HG03442 (cell line): ENCODE results near the gene ARNT2.

Experiments
- ATAC-seq: cut with Tn5 transposase; IDR thresholded peaks from one replicate; pipeline ENCODE4 v1.9.1; 2021; ENCODE audit warnings: mild to moderate bottlenecking, moderate library complexity; ENCODE audit not compliant: unreplicated experiment

ARNT2 gene

GRCh38 chr15:80568876-80569605, 164.9 kb downstream of the ARNT2 start:
- ATAC-seq, result no peak

- no peak for ATAC-seq
These were observed 165.5 kb downstream of the ARNT2 start for GRCh38 chr15:80569656-80570055.

- no peak for ATAC-seq
These were observed 166.4 kb downstream of the ARNT2 start for GRCh38 chr15:80570553-80570952.

DNA sequence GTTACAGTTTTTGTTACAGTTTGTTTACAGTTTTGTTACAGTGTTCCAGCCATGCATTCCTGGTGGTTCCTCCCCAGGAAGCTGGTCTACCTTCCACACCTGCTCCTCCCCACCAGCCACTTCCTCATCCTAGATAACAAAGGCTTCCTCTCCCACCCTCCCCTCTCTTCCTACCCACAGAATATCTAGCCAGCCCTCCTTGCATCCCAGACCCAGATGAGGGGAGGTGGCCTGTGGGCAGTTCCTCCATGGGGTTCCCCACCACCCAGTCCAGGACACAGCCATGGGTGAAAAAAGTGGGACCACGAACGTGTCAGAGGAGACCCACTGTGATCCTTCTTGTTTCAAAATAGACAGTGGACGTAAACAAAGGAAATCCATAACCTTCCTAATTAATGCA, 168.2 kb downstream of the ARNT2 start:
- no peak for ATAC-seq

GRCh38 chr15:80573606-80574005, 169.4 kb downstream of the ARNT2 start:
- no peak for ATAC-seq

GRCh38 chr15:80574590-80574989, 170.4 kb downstream of the ARNT2 start:
- ATAC-seq, result no peak

GRCh38 chr15:80576519-80577090, 172.4 kb downstream of the ARNT2 start:
- ATAC-seq, result no peak

DNA sequence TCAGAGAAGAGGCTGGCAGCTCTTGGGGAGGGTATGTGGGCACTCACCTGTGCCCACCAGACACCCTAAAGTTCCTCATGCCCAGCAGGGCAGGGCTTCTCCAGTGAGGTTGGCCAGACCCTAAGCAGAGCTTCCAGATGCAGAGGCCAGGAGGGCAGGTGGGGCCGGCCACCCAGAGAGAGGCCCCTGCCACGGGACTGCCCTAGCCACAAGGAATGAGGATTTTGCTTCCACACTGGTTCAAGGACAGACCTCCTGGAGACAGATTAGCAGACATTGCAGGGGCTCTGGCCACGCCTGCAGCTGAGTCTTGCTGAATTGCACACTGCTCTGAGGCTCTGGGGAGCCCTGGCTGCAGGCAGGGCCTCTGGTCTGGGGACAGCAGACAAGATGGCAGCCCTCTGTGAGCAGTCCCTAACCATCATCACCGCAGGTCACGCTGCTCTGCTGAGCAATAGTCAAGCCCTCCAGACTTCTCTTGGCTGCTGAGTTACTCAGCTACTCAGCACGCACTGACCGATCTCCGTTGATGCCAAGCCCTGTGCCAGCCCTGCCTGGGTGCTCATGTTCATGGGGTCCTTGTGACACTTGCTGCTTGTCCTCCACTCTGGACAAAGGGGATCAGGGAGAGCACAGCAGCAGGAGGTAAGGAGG, 173.5 kb downstream of the ARNT2 start:
- ATAC-seq, result no peak

DNA sequence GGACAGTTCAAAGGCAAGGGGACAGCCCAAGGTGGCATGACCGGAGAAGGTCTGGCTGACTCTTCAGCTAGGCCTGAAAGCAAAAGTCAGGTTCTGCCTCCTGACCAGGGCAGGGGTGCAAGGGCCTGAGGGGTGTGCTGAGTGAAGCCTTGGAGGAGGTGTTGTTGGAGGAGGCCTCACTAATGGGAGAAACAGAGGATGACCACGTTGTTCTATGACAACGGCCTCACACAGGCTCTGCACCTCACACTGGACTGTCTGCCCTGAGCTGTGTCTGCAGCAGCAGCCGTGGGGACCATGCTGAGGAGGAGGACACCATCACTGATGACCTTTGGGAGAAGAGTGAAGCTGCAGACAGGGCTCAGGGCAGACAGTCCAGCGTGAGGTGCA, 174.0 kb downstream of the ARNT2 start:
- no peak for ATAC-seq

DNA sequence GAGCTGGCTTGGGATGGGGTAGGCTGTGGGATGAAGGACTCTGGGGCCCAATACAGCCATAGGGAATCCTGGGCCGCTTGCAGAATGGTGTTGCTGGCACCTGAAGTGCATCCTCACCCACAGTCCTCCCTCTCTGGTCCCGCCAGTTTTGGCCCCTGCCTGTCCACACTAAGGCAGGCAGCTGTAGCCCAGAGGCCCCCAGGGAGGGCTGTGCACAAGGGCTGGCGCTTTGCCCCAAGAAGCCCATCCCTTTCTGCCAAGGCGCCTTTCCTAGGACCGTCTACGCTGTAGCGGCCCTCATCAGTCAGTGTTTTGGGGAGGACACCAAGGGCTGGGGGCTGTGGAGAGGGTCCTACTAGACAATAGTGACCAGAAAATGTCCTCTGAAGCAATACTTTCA, 174.7 kb downstream of the ARNT2 start:
- no peak for ATAC-seq

DNA sequence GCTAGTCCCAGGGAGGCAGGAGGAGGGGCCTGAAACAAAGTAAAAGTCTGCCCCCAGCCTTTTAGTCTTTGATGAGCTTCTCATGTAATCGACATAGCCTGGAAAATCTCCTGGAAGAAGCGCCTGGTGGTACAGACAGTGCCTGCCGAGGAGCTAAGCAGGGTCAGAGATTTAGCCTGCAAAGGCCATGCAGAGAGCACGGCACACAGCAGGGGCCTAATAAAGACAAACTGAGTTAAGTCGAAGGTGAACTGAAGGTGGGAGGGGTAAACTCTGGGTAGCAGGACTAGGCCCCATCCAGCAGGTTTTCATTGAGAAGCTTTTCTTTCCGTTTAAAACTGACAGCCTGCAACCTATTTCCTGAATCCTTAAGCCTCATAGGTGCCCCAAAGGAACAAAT, 175.4 kb downstream of the ARNT2 start:
- no peak for ATAC-seq

DNA sequence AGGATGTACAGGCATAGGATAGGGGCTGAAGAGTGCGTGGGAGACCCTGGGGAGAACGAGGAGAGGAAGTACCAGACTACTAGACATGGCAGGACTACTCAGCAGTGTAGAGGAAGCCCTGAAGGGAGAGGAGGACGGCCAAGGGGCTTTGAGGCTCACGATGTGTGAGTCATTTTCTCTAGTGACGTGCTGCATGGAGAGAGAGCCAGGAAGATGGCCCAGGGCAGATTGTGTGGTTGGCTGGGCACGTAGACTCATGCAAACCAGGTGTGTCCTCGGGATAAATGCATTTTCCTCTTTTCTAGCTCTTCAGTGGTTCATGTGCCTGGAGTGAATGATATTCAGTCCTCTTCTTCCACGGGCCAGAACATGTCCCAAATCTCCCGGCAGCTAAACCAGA, 175.9 kb downstream of the ARNT2 start:
- no peak for ATAC-seq

DNA sequence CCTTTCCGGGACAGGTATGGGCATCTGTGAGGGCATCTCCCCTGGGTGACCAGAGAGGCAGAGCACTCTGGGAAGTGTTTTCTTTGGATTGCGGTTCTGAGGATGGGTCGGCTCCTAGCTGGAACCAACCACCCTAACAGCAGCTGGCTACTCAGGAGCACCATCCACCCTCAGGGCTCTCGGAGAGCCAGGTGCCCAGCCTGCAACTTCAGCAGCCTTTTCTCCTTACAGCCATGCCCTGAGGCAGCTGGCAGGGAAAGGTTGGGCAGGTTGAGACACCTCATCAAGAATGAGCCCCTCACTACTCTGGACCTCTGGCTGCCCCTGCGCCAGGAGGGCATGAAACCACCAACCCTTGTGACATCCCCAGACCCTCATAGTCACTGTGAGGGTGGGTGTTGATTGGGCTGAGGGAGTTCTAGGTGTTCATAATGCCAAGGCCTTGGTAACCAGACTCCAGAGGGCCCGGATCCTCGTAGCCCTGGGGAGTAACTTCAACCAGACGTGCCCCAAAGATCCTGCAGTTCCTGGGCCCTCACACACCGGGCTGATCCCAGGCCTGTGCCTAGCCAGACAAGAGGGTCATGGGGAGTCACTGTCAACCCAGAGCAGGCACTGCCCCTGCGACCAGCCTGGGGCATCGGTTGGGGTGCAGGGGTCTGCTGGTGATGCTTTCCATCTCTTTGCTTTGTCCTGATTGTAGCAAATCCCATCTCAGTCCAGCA, 176.5 kb downstream of the ARNT2 start:
- no peak for ATAC-seq

GRCh38 chr15:80581976-80582375, 177.8 kb downstream of the ARNT2 start:
- ATAC-seq, result no peak

DNA sequence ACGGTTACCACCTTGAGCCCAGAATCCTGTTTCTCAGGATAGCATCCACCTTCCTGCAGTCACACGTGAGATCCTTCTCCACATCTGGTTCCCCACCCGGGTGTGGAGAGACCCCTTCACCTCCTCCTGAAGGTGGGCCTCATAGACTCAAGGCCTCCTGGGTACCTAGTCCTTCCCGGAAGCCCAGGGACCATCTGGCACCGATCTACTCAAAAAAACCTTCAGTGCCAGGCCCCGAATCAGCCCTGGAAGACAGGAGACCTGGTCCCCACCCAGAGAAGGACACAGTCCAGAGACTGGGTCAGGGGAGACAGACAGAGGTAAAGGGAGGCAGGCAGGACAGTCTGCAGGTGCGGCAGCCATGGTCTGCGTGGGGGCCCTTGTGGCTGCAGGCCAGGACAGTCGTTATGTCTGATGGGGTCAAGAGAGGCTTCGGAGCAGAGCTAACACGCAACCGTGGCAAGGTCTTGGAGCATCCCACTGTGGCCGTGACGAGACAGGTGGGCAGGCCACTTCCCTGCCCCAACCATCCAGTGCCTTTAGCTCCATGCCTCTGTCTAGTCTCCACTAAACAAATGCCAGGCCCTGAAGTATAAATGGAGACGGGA, 178.7 kb downstream of the ARNT2 start:
- no peak for ATAC-seq

DNA sequence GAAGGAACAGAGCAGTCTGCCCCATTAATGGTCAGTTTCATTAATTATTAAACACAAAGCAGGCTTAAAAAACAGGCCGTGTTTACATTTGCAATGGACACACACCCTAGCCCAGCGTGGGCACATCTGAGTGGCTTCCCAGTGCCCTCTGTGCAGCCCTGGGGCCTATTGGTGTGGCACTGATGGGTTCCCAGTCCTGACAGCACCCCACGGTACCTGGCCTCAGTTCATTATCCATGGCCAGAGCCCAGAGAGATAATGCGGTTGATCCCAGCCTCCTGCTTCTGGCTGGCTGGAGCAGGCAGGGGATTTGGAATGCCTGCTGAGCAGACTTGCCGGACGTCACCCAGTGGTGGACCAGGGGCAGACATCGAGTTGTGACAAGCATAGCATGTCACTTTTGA, 180.4 kb downstream of the ARNT2 start:
- ATAC-seq, result no peak

DNA sequence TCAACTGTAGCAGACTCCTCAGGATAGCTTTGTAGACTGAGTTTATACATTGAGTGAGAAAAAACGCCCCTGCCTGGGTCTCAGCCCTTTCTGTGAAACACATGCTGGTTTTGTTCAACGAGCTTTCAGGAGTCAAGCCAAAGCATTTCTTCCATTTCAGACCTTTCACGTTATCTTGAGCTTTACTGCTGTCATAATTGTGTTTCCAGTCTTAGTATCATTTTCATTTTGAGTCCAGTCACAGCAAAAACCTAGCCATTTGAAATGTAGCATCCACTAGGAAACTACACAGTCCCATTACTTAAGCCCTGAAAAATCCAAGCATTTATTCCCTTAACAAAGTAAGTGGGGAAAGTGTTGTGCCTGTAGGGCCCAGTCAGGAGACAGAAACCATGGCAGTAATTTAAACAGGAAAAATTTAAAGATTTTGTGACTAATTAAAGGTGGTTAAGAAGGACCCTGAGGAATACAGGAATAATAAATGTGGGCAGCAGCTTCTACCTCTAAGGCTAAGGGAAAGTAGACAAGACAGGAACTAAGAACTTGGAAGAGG, 180.9 kb downstream of the ARNT2 start:
- no peak for ATAC-seq

- no peak for ATAC-seq
These were observed 181.4 kb downstream of the ARNT2 start for GRCh38 chr15:80585544-80586018.

DNA sequence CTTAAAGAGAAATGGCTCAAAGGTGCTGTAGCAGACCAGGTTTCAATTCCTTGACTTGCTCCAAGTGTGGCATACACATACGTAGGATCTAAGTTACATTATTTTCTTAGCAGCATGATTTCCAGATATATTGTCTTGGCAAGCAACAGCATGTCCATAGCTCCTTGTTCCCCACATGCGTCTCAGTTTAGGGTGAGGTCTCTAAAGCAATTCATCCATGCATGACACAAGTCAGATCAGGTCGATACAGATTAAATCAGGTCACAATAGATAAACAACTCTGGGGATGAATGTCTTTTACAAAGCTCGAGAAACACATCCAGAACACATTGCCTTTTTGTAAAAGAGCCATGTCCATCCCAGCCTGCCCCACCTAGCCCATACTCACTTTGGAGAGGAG, 182.0 kb downstream of the ARNT2 start:
- ATAC-seq, result no peak

DNA sequence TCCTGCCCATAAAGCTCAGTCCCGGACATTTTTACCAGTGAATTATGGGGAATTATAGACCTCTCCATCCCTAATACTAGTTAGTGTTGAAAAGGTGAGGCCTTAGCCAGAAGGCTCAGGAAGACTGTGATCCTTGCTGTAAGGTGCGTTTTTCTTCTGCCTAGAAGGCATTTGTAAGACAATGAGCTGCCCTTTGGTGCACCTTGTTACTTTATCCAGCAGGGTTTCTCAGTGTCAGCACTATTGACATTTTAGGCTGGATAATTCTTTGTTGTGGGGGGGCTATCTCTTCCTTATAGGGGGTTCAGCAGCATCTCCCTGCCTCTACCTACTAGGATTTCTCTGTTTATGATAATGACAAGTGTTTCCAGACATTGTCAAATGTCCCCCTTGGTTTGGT, 182.8 kb downstream of the ARNT2 start:
- no peak for ATAC-seq
